Activated CD4-positive, alpha-beta T cell treated with anti-CD3 and anti-CD28 coated beads, Interleukin-2, amount 10 ng/mL, durations not matched to agents 7 days and 5 days (primary cell): ENCODE measurements around the gene STRA8. TPM values are rescaled to one million over a fixed set of nuclear protein-coding genes. Genes with fewer than 3 reads are reported as not detected.

Source experiments
- CTCF ChIA-PET: fragments of 350-600 bp; sonication (Branson Sonifier 250); formaldehyde crosslinking; loops from one replicate; lab custom pipeline; 2021; ENCODE audit warnings: antibody characterized with exemption; lab: Charles Lee
- POLR2A ChIA-PET: fragments of 350-600 bp; sonication (Branson Sonifier 250); formaldehyde crosslinking; loops from one replicate; lab custom pipeline; 2021; ENCODE audit warnings: antibody characterized with exemption; lab: Charles Lee
- DNase-seq: peaks from one replicate; pipeline ENCODE4 v3.0.0-alpha.2; 2020
- H3K27ac Mint-ChIP-seq: one replicate; pipeline ENCODE4 v1.8.0; 2021; ENCODE audit warnings: mild to moderate bottlenecking, moderate library complexity, mixed read lengths
- H3K27me3 Mint-ChIP-seq: one replicate; pipeline ENCODE4 v1.8.0; 2021; ENCODE audit warnings: mixed read lengths
- H3K36me3 Mint-ChIP-seq: one replicate; pipeline ENCODE4 v1.8.0; 2021; ENCODE audit warnings: low read depth, mixed read lengths
- H3K4me1 Mint-ChIP-seq: one replicate; pipeline ENCODE4 v1.8.0; 2021; ENCODE audit warnings: mixed read lengths
- H3K4me3 Mint-ChIP-seq: one replicate; pipeline ENCODE4 v1.8.0; 2021; ENCODE audit warnings: mild to moderate bottlenecking, moderate library complexity, mixed read lengths
- H3K9me3 Mint-ChIP-seq: one replicate; pipeline ENCODE4 v1.8.0; 2021; ENCODE audit warnings: mixed read lengths
- total RNA-seq, 2 experiments: library from RNA; stranded (reverse); gene quantifications; one replicate each; pipeline ENCODE4 v1.2.3, GENCODE V29; 2021

The STRA8 gene
- total RNA-seq, 2 experiments from 2014 or later: not detected

DNA sequence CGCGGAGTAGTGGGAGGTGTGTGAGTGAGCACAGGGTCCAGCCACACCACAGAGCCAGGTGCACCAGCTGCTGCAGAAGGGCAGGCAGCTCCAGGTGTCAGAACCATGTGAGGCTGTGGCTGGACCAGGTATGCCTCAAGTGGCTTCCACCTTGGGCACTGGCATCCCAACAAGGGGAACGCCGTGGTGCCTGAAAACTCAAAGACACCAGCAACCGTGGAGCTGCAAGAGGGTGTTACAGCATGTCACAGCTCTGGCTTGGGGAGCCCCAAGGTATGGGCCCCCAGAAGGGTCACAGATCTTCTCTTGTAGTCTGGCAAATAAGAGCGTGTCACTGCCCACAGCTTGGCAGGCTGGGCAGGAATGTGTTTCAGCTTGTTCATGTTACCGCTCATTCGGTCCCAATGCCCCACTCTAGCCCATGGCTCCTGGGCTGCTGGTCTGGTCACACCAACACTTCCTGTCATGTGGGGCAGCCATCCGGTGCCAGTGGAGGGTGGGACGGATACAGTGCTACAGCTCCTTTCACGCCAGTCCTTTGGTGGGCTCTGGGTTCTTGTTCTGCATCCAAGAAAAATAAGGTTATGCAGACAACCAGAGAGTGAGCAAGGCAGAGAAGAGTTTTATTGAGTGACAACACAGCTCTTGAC is 29.8 kb downstream of the STRA8 start:
- Mint-ChIP-seq H3K27ac (no peak overlapping the region), H3K27me3 (no peaks in the 10 kb centered on the region), H3K4me3 (no peak overlapping the region), H3K9me3 (peaks cover 4% of the 10 kb centered on the region), H3K36me3 (no peaks in the 10 kb centered on the region), H3K4me1 (no peaks in the 10 kb centered on the region)
- ChIA-PET CTCF (interaction anchor here (0.6 kb wide), 1 partner anchor 78 kb away, joined by 3 read pairs; no protein-coding TSS in a partner anchor), POLR2A (no interaction called here)
- DNase-seq: no peak

GRCh38 chr7:135265637-135266036 is 32.0 kb downstream of the STRA8 start:
- Mint-ChIP-seq H3K4me3 (no peak overlapping the region), H3K36me3 (no peaks in the 10 kb centered on the region), H3K9me3 (peaks cover 4% of the 10 kb centered on the region), H3K4me1 (no peaks in the 10 kb centered on the region), H3K27ac (no peak overlapping the region), H3K27me3 (no peaks in the 10 kb centered on the region)
- POLR2A ChIA-PET: no interaction called here
- CTCF ChIA-PET: no interaction called here
- DNase-seq: no peak

DNA sequence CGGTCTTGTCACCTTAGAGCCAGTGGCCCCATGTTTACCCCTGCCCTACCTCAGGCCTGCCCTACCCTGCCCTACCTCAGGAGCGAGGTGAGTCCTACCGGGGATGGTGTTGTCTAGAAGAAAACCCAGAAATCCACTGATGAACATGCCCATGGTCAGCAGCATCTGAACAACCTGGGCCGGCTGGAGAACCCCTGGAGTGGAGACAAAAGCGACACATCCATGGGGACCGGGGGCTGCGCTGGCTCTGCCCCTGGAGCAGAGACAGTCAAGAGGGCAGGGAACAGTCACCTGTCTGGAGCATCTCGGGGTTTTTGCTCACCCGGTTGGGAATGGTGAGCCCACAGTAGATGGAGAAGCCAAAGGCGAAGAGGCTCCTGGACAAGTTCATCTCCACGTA is 36.3 kb downstream of the STRA8 start:
- Mint-ChIP-seq H3K36me3 (no peaks in the 10 kb centered on the region), H3K27me3 (no peaks in the 10 kb centered on the region), H3K4me3 (no peak overlapping the region), H3K27ac (no peak overlapping the region), H3K4me1 (peaks cover 2% of the 10 kb centered on the region), H3K9me3 (peaks cover 4% of the 10 kb centered on the region)
- ChIA-PET POLR2A (no interaction called here), CTCF (no interaction called here)
- no peak for DNase-seq

DNA sequence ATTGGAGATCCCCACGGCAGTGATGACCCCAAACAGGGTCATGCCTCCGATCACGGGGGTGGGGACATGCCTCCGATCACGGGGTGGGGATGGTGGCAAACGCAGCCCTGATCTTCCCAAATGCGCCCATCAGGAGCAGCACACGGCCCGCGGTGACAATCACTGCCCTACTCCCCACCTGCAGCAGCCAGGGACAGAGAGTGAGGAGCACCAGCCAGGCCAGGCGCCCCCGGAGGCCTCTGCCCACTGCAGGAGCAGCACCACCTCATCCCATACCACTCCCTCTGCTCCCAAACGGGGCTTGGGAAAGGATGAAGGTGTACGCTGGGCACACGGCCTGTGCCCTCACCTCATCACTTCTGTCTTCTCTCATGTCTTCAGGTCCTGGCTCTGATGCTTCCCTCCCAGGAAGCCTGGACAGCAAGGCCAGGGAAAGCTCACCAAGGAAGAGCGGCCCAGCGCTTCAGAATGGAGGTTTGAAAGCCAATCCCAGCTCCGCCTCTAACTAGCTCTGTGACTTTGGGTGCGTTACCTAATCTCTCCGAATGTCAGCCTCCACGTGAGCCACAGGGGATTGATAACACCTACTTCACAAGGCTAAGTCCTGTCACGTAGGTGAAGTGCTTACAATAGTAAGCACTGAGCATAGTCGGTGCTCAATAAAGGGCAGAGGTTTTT is 37.1 kb downstream of the STRA8 start:
- DNase-seq: no peak
- Mint-ChIP-seq H3K4me1 (peaks cover 2% of the 10 kb centered on the region), H3K9me3 (peaks cover under 1% of the 10 kb centered on the region), H3K4me3 (no peak overlapping the region), H3K27me3 (no peaks in the 10 kb centered on the region), H3K27ac (no peak overlapping the region), H3K36me3 (no peaks in the 10 kb centered on the region)
- ChIA-PET POLR2A (no interaction called here), CTCF (no interaction called here)

- ChIA-PET CTCF (no interaction called here), POLR2A (no interaction called here)
- no peak overlapping the region for H3K27ac Mint-ChIP-seq
- no peaks in the 10 kb centered on the region for H3K36me3 Mint-ChIP-seq
- H3K9me3 Mint-ChIP-seq: no peaks in the 10 kb centered on the region
- H3K27me3 Mint-ChIP-seq: no peaks in the 10 kb centered on the region
- peaks cover 2% of the 10 kb centered on the region for H3K4me1 Mint-ChIP-seq
- no peak overlapping the region for H3K4me3 Mint-ChIP-seq
- DNase-seq: no peak
These were observed 37.6 kb downstream of the STRA8 start for GRCh38 chr7:135271255-135271615.

- POLR2A ChIA-PET: no interaction called here
- Mint-ChIP-seq H3K4me3 (no peak overlapping the region), H3K36me3 (no peaks in the 10 kb centered on the region), H3K27ac (no peak overlapping the region), H3K9me3 (no peaks in the 10 kb centered on the region), H3K27me3 (no peaks in the 10 kb centered on the region), H3K4me1 (peaks cover 2% of the 10 kb centered on the region)
- CTCF ChIA-PET: interaction anchor here (0.6 kb wide), 1 partner anchor 284 kb away, joined by 3 read pairs; no protein-coding TSS in a partner anchor
- no peak for DNase-seq
These were observed 38.7 kb downstream of the STRA8 start for GRCh38 chr7:135272303-135272702.

DNA sequence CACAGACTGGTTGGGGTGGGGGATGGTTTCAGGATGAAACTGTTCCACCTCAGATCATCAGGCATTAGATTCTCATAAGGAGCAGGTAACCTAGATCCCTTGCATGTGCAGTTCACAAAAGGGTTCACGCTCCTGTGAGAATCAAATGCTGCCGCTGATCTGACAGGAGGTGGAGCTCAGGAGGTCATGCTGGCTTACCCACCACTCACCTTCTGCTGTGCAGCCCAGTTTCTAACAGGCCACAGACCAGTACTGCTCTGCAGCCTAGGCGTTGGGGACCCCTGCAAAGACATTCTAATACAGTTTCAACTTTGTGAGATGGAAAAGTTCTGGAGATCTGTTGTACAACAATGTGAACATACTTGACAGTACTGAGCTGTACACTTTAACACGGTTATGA is 39.9 kb downstream of the STRA8 start:
- no peak for DNase-seq
- Mint-ChIP-seq H3K27me3 (no peaks in the 10 kb centered on the region), H3K9me3 (no peaks in the 10 kb centered on the region), H3K36me3 (no peaks in the 10 kb centered on the region), H3K27ac (no peak overlapping the region), H3K4me1 (peaks cover 2% of the 10 kb centered on the region), H3K4me3 (no peak overlapping the region)
- CTCF ChIA-PET: interaction anchor here (0.9 to 2.1 kb wide), 6 partner anchors 9 to 399 kb away, joined by 3 to 13 read pairs (median 4); no protein-coding TSS in a partner anchor
- POLR2A ChIA-PET: no interaction called here

GRCh38 chr7:135274495-135275268 is 41.0 kb downstream of the STRA8 start:
- Mint-ChIP-seq H3K27me3 (peaks cover 3% of the 10 kb centered on the region), H3K36me3 (no peaks in the 10 kb centered on the region), H3K4me1 (peaks cover 2% of the 10 kb centered on the region), H3K9me3 (no peaks in the 10 kb centered on the region), H3K27ac (no peak overlapping the region), H3K4me3 (no peak overlapping the region)
- CTCF ChIA-PET: interaction anchor here (0.9 to 2.1 kb wide), 10 partner anchors 8 to 398 kb away, joined by 3 to 13 read pairs (median 4); no protein-coding TSS in a partner anchor
- DNase-seq: peak; percentile 77
- POLR2A ChIA-PET: no interaction called here

GRCh38 chr7:135275971-135276580 is 42.4 kb downstream of the STRA8 start:
- Mint-ChIP-seq H3K27ac (no peak overlapping the region), H3K4me3 (no peak overlapping the region), H3K27me3 (peaks cover 6% of the 10 kb centered on the region), H3K4me1 (peaks cover 2% of the 10 kb centered on the region), H3K36me3 (no peaks in the 10 kb centered on the region), H3K9me3 (no peaks in the 10 kb centered on the region)
- POLR2A ChIA-PET: no interaction called here
- no peak for DNase-seq
- CTCF ChIA-PET: interaction anchor here (1.4 to 1.6 kb wide), 3 partner anchors 22 to 387 kb away, joined by 3 to 10 read pairs (median 3); partner anchors contain the start of gene STMP1

DNA sequence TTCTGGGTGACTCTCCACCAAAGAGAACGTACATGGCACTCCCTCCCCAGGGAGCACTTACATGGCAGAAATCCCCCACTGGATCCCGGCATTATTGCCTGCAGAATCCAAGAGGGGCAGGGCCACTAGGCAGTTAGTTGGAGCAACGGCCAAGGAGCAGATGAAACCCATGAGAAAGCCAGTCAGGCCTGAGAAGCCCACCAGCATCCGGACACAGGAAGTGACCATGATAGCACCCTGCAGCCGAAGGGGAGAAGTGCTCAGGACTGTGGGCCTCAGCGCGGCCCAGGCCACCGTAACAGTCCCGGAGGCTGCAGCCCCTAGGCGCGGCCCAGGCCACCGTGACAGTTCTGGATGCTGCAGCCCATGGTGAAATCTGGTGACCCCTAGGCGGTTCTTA is 43.5 kb downstream of the STRA8 start:
- ChIA-PET CTCF (interaction anchor here (0.6 to 1.6 kb wide), 2 partner anchors 58 to 266 kb away, joined by 6 to 10 read pairs; no protein-coding TSS in a partner anchor), POLR2A (no interaction called here)
- peaks cover 11% of the 10 kb centered on the region for H3K4me1 Mint-ChIP-seq
- no peaks in the 10 kb centered on the region for H3K36me3 Mint-ChIP-seq
- no peak overlapping the region for H3K4me3 Mint-ChIP-seq
- peaks cover 6% of the 10 kb centered on the region for H3K27me3 Mint-ChIP-seq
- no peaks in the 10 kb centered on the region for H3K9me3 Mint-ChIP-seq
- H3K27ac Mint-ChIP-seq: no peak overlapping the region
- DNase-seq: no peak

DNA sequence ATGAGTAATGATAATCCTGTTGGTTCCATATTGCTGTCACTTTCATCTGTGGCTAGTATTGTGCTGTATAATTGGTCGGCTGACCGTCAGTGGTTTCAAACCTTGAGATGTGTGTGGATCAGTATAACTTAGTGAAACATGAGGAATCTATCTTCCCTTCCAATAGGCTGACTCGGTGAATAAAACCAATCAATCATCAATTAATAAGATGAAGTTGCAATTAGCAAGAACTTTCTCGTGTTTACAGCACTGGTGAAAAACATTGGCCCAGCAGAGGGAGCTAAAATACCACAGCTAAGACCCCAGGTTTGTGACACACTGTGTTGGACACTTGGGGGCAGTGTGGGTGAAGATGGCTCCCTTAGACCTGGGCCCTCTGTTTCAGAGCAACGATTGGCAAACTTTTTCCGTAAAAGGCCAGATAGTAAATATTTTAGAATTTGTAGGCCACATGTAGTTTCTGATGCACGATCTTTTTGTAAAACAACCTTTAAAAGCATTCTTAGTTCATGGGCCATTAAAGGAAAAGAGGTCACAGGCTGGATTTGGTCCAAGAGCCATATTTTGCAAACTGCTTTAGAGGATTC is 47.8 kb downstream of the STRA8 start:
- no peak overlapping the region for H3K27ac Mint-ChIP-seq
- DNase-seq: peak; percentile 88
- POLR2A ChIA-PET: interaction anchor here (0.5 kb wide), 1 partner anchor 687 kb away, joined by 4 read pairs; no protein-coding TSS in a partner anchor

More for the DNA sequence above, 47.8 kb downstream of the STRA8 start:
- no peak overlapping the region for H3K4me3 Mint-ChIP-seq
- no peaks in the 10 kb centered on the region for H3K9me3 Mint-ChIP-seq
- CTCF ChIA-PET: interaction anchor here (0.5 to 2.0 kb wide), 17 partner anchors 9 to 448 kb away, joined by 3 to 10 read pairs (median 3); partner anchors contain the start of gene STMP1
- peaks cover 20% of the 10 kb centered on the region for H3K4me1 Mint-ChIP-seq
- H3K36me3 Mint-ChIP-seq: no peaks in the 10 kb centered on the region
- H3K27me3 Mint-ChIP-seq: peaks cover 6% of the 10 kb centered on the region
